Measurements from ENCODE around the gene CCDC50.

The CCDC50 gene

GRCh38 chr3:191431160-191431822 is 102.1 kb downstream of the CCDC50 start:
- DNase-seq: no peak

- no peak for DNase-seq
Measured at GRCh38 chr3:191432162-191432561, 103.0 kb downstream of the CCDC50 start.

- DNase-seq: no peak
Measured at GRCh38 chr3:191434024-191434423, 104.8 kb downstream of the CCDC50 start.

- DNase-seq: no peak
Measured at GRCh38 chr3:191435981-191436380, 106.8 kb downstream of the CCDC50 start.

- no peak for DNase-seq
Measured at GRCh38 chr3:191438150-191438814, 109.1 kb downstream of the CCDC50 start.

- no peak for DNase-seq
Measured at GRCh38 chr3:191440532-191440931, 111.3 kb downstream of the CCDC50 start.

GRCh38 chr3:191441687-191442086 is 112.5 kb downstream of the CCDC50 start:
- DNase-seq: peak; percentile 51

- DNase-seq: no peak
Measured at GRCh38 chr3:191444569-191444968, 115.4 kb downstream of the CCDC50 start.
